ENCODE data around the gene NOTCH1. TPM values are rescaled to one million over a fixed set of nuclear protein-coding genes. Genes with fewer than 3 reads are reported as not detected.

Gene NOTCH1
- total RNA-seq, 3 donors from 2014 or later: 12.6 to 33.8 (median 21.1) TPM

GRCh38 chr9:136542241-136543040 lies 3.4 kb downstream of the NOTCH1 start:
- peaks cover 9 to 10% of the 10 kb centered on the region in 2 donors for H3K4me1 ChIP-seq
- no peaks in the 10 kb centered on the region for H3K27me3 ChIP-seq
- TF ChIP-seq POLR2AphosphoS5 (IDR thresholded peaks at IDR 0.05): no peak
- TF ChIP-seq POLR2A (IDR thresholded peaks at IDR 0.05): no peak
- TF ChIP-seq CTCF (IDR thresholded peaks at IDR 0.05): no peak
- no peak for DNase-seq (ENCODE audit: low spot score in 2 of 2)
- H3K27ac ChIP-seq: peak overlapping the region; percentile 93 to 99
- intact Hi-C loops (cut with DNase I; ENCODE audit: low total_unique reads): no loop called here
- no peaks in the 10 kb centered on the region for H3K9me3 ChIP-seq
- no peak overlapping the region for H3K4me3 ChIP-seq
- H3K36me3 ChIP-seq: no peaks in the 10 kb centered on the region

GRCh38 chr9:136541709-136542108 lies 4.1 kb downstream of the NOTCH1 start:
- H3K4me3 ChIP-seq: no peak overlapping the region
- no peak for DNase-seq (ENCODE audit: low spot score in 2 of 2)
- H3K4me1 ChIP-seq: peaks cover 1 to 3% of the 10 kb centered on the region in 2 donors
- H3K9me3 ChIP-seq: no peaks in the 10 kb centered on the region
- TF ChIP-seq POLR2A (IDR thresholded peaks at IDR 0.05) (no peak), CTCF (IDR thresholded peaks at IDR 0.05) (no peak), POLR2AphosphoS5 (IDR thresholded peaks at IDR 0.05) (no peak)
- intact Hi-C loops (cut with DNase I; ENCODE audit: low total_unique reads): no loop called here
- H3K36me3 ChIP-seq: no peaks in the 10 kb centered on the region
- H3K27me3 ChIP-seq: no peaks in the 10 kb centered on the region
- H3K27ac ChIP-seq: peak overlapping the region in 1 of 2 donors; percentile 82

- H3K27ac ChIP-seq: peak overlapping the region; percentile 68 to 82
- no peaks in the 10 kb centered on the region for H3K27me3 ChIP-seq
- no peaks in the 10 kb centered on the region for H3K9me3 ChIP-seq
- no peak for TF ChIP-seq POLR2A (IDR thresholded peaks at IDR 0.05)
- no peak for TF ChIP-seq CTCF (IDR thresholded peaks at IDR 0.05)
- TF ChIP-seq POLR2AphosphoS5 (IDR thresholded peaks at IDR 0.05): no peak
- intact Hi-C loops (cut with DNase I; ENCODE audit: low total_unique reads): no loop called here
- peaks cover 0 to 3% of the 10 kb centered on the region in 2 donors for H3K4me1 ChIP-seq
- no peaks in the 10 kb centered on the region for H3K36me3 ChIP-seq
- no peak overlapping the region for H3K4me3 ChIP-seq
- no peak for DNase-seq (ENCODE audit: low spot score in 2 of 2)
These were observed 4.7 kb downstream of the NOTCH1 start for GRCh38 chr9:136541179-136541578.

GRCh38 chr9:136539427-136540421 lies 6.1 kb downstream of the NOTCH1 start:
- Histone ChIP-seq H3K4me3 (peak overlapping the region in 1 of 3 donors; percentile 31), H3K36me3 (no peaks in the 10 kb centered on the region), H3K4me1 (peaks cover 0 to 3% of the 10 kb centered on the region in 2 donors), H3K27me3 (no peaks in the 10 kb centered on the region), H3K9me3 (no peaks in the 10 kb centered on the region), H3K27ac (peak overlapping the region; percentile 68 to 82)
- TF ChIP-seq CTCF (IDR thresholded peaks at IDR 0.05) (no peak), POLR2A (IDR thresholded peaks at IDR 0.05) (no peak), POLR2AphosphoS5 (IDR thresholded peaks at IDR 0.05) (peak in 2 of 3 donors; percentile 54 to 87)
- DNase-seq (ENCODE audit: low spot score in 2 of 2): peak; percentile 69 to 71
- intact Hi-C loops (cut with DNase I; ENCODE audit: low total_unique reads): no loop called here
